HCT116 (cell line): ENCODE measurements around the gene XDH. TPM values are rescaled to one million over a fixed set of nuclear protein-coding genes. Genes with fewer than 3 reads are reported as not detected.

ENCODE experiments used
- ATAC-seq: fragments of 200-7000 bp; cut with Tn5 transposase; 2 replicates; pipeline ENCODE4 v1.9.1; 2020; ENCODE audit warnings: mild to moderate bottlenecking, moderate library complexity
- BruUV-seq: library from RNA; stranded (reverse); fragments of 400-500 nt; replicated peaks from 2 replicates; lab custom pipeline; 2021; lab: Mats Ljungman, UMichigan
- CTCF ChIA-PET: fragments of 300-600 bp; sonication (Branson Sonifier 250); formaldehyde crosslinking; loops from one replicate; lab custom pipeline; 2021; ENCODE audit warnings: antibody characterized with exemption; lab: Charles Lee
- POLR2A ChIA-PET: fragments of 300-600, 350-600 bp; sonication (Branson Sonifier 250); formaldehyde crosslinking; loops from one replicate; lab custom pipeline; 2021; ENCODE audit warnings: antibody characterized with exemption; lab: Charles Lee
- RAD21 ChIA-PET, 2 experiments: fragments of 300-600 bp; sonication (Branson Sonifier 250); formaldehyde crosslinking; loops; one replicate each; lab custom pipeline; 2023; ENCODE audit warnings: low total read pairs in 2 of 2; ENCODE audit not compliant: uncharacterized antibody in 2 of 2, unreplicated experiment in 2 of 2, low non-redundant PET in 1 of 2; lab: Charles Lee
- DNase-seq: peaks from one replicate; pipeline ENCODE4 v3.0.0-alpha.2; 2010; ENCODE audit warnings: low read depth, low spot score
- H2AFZ ChIP-seq: fragments of 200-600 bp; shearing (Covaris generic), sonication (generic); 2 replicates; pipeline ENCODE4 v1.6.1; 2017; ENCODE audit warnings: low read depth, mixed run types, mixed read lengths, antibody characterized with exemption, low read length; ENCODE audit not compliant: poor library complexity, severe bottlenecking
- H3K27ac ChIP-seq: 2 replicates; pipeline ENCODE4 v1.5.1; 2012; ENCODE audit warnings: low read depth, low read length
- H3K27me3 ChIP-seq: fragments of 200-600 bp; sonication (generic); 2 replicates; pipeline ENCODE4 v1.6.1; 2016; ENCODE audit warnings: mixed run types, low read length, mixed read lengths; ENCODE audit not compliant: insufficient read depth
- H3K36me3 ChIP-seq, 2 experiments: fragments of 200-500 bp in 1 of 2; fragments of 200-600 bp in 1 of 2; sonication (Bioruptor generic) in 1 of 2; sonication (generic) in 1 of 2; 2 replicates each; pipeline versions ENCODE4 v1.5.1 to v1.6.1; 2014 to 2016; ENCODE audit warnings: low read length in 2 of 2, inconsistent platforms in 1 of 2, mixed read lengths in 1 of 2, mixed run types in 1 of 2; ENCODE audit not compliant: insufficient read depth in 2 of 2, control insufficient read depth in 1 of 2
- H3K4me1 ChIP-seq, 2 experiments: fragments of 200-600 bp in 1 of 2; sonication (generic) in 1 of 2; 2 replicates each; pipeline versions ENCODE4 v1.5.1 to v1.6.1; 2012 to 2017; ENCODE audit warnings: low read length in 2 of 2, inconsistent platforms in 1 of 2, mild to moderate bottlenecking in 1 of 2, mixed read lengths in 1 of 2, mixed run types in 1 of 2, moderate library complexity in 1 of 2; ENCODE audit not compliant: insufficient read depth in 2 of 2, control insufficient read depth in 1 of 2
- H3K4me2 ChIP-seq: fragments of 200-600 bp; sonication (generic); 2 replicates; pipeline ENCODE4 v1.6.1; 2017; ENCODE audit warnings: mixed run types, low read length, mixed read lengths
- H3K4me3 ChIP-seq, 2 experiments: fragments of 200-600 bp in 1 of 2; sonication (generic) in 1 of 2; replicated peaks in 1 of 2; 2 replicates each; pipeline ENCODE4 v1.5.1; 2011 to 2016; ENCODE audit warnings: low read length in 2 of 2, control low read depth in 1 of 2, low read depth in 1 of 2, mild to moderate bottlenecking in 1 of 2, mixed read lengths in 1 of 2, mixed run types in 1 of 2
- H3K79me2 ChIP-seq: fragments of 200-600 bp; sonication (generic); 2 replicates; pipeline ENCODE4 v1.6.1; 2017; ENCODE audit warnings: mild to moderate bottlenecking, mixed run types, low read length, moderate library complexity, mixed read lengths; ENCODE audit not compliant: insufficient read depth
- H3K9ac ChIP-seq: fragments of 200-600 bp; sonication (generic); 2 replicates; pipeline ENCODE4 v1.6.1; 2016; ENCODE audit warnings: low read length, mixed read lengths
- H3K9me2 ChIP-seq: fragments of 200-600 bp; sonication (generic), shearing (Covaris generic); 2 replicates; pipeline ENCODE4 v1.6.1; 2017; ENCODE audit warnings: mixed run types, mild to moderate bottlenecking, moderate library complexity; ENCODE audit not compliant: insufficient read depth
- H3K9me3 ChIP-seq, 2 experiments: fragments of 200-500 bp in 1 of 2; fragments of 200-600 bp in 1 of 2; sonication (Bioruptor generic) in 1 of 2; sonication (generic) in 1 of 2; 2 replicates each; pipeline ENCODE4 v1.6.1; 2014 to 2017; ENCODE audit warnings: low read length in 2 of 2, mixed read lengths in 2 of 2, inconsistent platforms in 1 of 2, low read depth in 1 of 2, mild to moderate bottlenecking in 1 of 2, mixed run types in 1 of 2, moderate library complexity in 1 of 2; ENCODE audit not compliant: control insufficient read depth in 1 of 2, insufficient read depth in 1 of 2
- H4K20me1 ChIP-seq: fragments of 200-600 bp; sonication (generic), shearing (Covaris generic); 2 replicates; pipeline ENCODE4 v1.6.1; 2017; ENCODE audit warnings: mixed run types, mild to moderate bottlenecking, moderate library complexity; ENCODE audit not compliant: insufficient read depth
- EGR1 ChIP-seq: IDR thresholded peaks from 2 replicates; pipeline ENCODE4 v1.6.1; 2012; ENCODE audit warnings: low read depth
- EZH2 ChIP-seq: fragments of 200-600 bp; sonication (generic); IDR thresholded peaks from 2 replicates; pipeline ENCODE4 v1.6.1; 2017; ENCODE audit warnings: antibody characterized with exemption, mixed run types
- FOSL1 ChIP-seq: IDR thresholded peaks from 2 replicates; pipeline ENCODE4 v1.6.1; 2012; ENCODE audit warnings: low read depth
- POLR2AphosphoS5 ChIP-seq: IDR thresholded peaks from 2 replicates; pipeline ENCODE4 v1.6.1; 2011; ENCODE audit warnings: mild to moderate bottlenecking, low read depth, low read length, moderate library complexity
- RAD21 ChIP-seq: IDR thresholded peaks from 2 replicates; pipeline ENCODE4 v1.6.1; 2012; ENCODE audit warnings: low read depth, mild to moderate bottlenecking
- YY1 ChIP-seq: IDR thresholded peaks from 2 replicates; pipeline ENCODE4 v1.6.1; 2011; ENCODE audit warnings: low read length, low read depth, moderate library complexity, mild to moderate bottlenecking; ENCODE audit not compliant: insufficient replicate concordance; ENCODE audit errors: extremely low read depth
- ZFX ChIP-seq: fragments of 450-650 bp; IDR thresholded peaks from 2 replicates; pipeline ENCODE4 v1.6.1; 2017
- intact Hi-C: fragments of 100-400 bp; cut with micrococcal nuclease; formaldehyde crosslinking; loops from 2 replicates; pipeline ENCODE4 v1.10.0; 2022
- total RNA-seq: library from RNA; stranded (reverse); gene quantifications from one replicate; pipeline ENCODE4 v1.2.1, GENCODE V29; 2021; ENCODE audit not compliant: unreplicated experiment
- TF ChIP-seq, protein P1 (sequence below): IDR thresholded peaks from 2 replicates; pipeline ENCODE4 v1.6.1; 2012; ENCODE audit warnings: low read depth
- TF ChIP-seq, protein P2 (sequence below), 3 experiments: fragments of 200-600 bp in 1 of 3; sonication (generic) in 1 of 3; IDR thresholded peaks in 2 of 3; conservative IDR thresholded peaks in 1 of 3; 2 replicates each; pipeline ENCODE4 v1.5.1; 2012 to 2017; ENCODE audit warnings: low read depth in 2 of 3, low read length in 2 of 3, antibody characterized with exemption in 1 of 3, borderline replicate concordance in 1 of 3, control low read depth in 1 of 3, mild to moderate bottlenecking in 1 of 3, mixed read lengths in 1 of 3, mixed run types in 1 of 3, moderate library complexity in 1 of 3; ENCODE audit not compliant: insufficient read depth in 1 of 3

XDH gene
- total RNA-seq, 1 experiment from 2014 or later, result 0.15 TPM

DNA sequence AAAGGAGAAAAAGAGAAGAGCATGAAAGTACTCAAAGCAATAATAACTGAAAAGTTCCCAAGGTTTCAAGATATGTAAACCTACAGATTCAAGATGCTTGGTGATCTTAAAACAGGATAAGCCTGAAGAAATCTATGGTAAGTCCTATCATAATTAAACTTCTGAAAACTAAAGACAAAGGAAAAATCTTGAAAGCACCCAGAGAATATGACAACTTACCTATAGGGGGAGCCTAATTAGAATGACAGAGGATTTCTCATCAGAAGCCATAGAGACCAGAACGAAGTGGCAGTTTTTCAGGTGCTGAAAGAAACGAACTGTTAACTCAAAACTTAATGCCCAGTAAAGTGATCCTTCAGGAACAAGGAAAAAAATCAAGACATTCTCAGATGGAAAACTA lies 59.7 kb downstream of the XDH start:
- POLR2A ChIA-PET, result no interaction called here

DNA sequence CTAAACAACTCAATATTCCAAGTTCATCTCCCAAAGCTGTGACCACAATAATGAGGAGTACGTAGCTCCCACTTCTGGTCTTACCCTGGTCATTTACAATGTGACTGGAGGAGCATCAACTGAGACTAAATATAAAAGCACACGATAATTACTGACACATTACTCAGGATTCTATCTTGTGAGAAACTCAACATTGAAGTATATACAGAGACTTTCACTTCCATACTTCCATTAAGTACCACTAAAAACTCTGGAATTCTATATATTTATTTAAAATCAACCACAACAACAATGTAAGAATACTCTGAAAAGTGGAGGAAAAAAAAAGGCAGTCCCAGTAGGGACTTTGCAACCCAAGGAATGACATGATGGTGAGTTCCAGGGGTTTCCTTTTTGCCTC lies 61.4 kb downstream of the XDH start:
- Histone ChIP-seq H3K4me3 (no peak overlapping the region), H3K9me2 (no peaks in the 10 kb centered on the region), H3K27ac (no peak overlapping the region), H3K27me3 (peaks cover 15% of the 10 kb centered on the region; the same call in 1 of the 2 replicates), H3K36me3 (no peaks in the 10 kb centered on the region), H2AFZ (no peak overlapping the region), H3K9me3 (no peaks in the 10 kb centered on the region), H4K20me1 (no peaks in the 10 kb centered on the region), H3K9ac (no peak overlapping the region), H3K4me2 (no peak overlapping the region), H3K4me1 (no peaks in the 10 kb centered on the region), H3K79me2 (no peaks in the 10 kb centered on the region)
- TF ChIP-seq POLR2AphosphoS5 (no peak), ZFX (no peak), FOSL1 (no peak), EZH2 (no peak), YY1 (no peak), EGR1 (no peak)
- TF ChIP-seq, protein P1, sequence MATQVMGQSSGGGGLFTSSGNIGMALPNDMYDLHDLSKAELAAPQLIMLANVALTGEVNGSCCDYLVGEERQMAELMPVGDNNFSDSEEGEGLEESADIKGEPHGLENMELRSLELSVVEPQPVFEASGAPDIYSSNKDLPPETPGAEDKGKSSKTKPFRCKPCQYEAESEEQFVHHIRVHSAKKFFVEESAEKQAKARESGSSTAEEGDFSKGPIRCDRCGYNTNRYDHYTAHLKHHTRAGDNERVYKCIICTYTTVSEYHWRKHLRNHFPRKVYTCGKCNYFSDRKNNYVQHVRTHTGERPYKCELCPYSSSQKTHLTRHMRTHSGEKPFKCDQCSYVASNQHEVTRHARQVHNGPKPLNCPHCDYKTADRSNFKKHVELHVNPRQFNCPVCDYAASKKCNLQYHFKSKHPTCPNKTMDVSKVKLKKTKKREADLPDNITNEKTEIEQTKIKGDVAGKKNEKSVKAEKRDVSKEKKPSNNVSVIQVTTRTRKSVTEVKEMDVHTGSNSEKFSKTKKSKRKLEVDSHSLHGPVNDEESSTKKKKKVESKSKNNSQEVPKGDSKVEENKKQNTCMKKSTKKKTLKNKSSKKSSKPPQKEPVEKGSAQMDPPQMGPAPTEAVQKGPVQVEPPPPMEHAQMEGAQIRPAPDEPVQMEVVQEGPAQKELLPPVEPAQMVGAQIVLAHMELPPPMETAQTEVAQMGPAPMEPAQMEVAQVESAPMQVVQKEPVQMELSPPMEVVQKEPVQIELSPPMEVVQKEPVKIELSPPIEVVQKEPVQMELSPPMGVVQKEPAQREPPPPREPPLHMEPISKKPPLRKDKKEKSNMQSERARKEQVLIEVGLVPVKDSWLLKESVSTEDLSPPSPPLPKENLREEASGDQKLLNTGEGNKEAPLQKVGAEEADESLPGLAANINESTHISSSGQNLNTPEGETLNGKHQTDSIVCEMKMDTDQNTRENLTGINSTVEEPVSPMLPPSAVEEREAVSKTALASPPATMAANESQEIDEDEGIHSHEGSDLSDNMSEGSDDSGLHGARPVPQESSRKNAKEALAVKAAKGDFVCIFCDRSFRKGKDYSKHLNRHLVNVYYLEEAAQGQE, result no peak
- POLR2A ChIA-PET, result no interaction called here
- intact Hi-C loops, result no loop called here
- BruUV-seq, result no TSS peak
- CTCF ChIA-PET, result no interaction called here
- RAD21 ChIA-PET, result interaction anchor here in 1 of 2 experiments (0.7 kb wide), 1 partner anchor 926 kb away, joined by 3 read pairs; no protein-coding TSS in a partner anchor
- DNase-seq (no peak), ATAC-seq (no peak)

More for the DNA sequence above, 59.7 kb downstream of the XDH start:
- 0 out of 2 replicates have a peak overlapping the region, but pooled peaks have one; percentile 19 for H3K4me2 ChIP-seq
- ChIA-PET RAD21 (no interaction called here), CTCF (no interaction called here)
- H3K9ac ChIP-seq, result no peak overlapping the region
- H3K79me2 ChIP-seq, result no peaks in the 10 kb centered on the region
- TF ChIP-seq RAD21 (peak; percentile 30), YY1 (no peak)
- TF ChIP-seq, protein P2, sequence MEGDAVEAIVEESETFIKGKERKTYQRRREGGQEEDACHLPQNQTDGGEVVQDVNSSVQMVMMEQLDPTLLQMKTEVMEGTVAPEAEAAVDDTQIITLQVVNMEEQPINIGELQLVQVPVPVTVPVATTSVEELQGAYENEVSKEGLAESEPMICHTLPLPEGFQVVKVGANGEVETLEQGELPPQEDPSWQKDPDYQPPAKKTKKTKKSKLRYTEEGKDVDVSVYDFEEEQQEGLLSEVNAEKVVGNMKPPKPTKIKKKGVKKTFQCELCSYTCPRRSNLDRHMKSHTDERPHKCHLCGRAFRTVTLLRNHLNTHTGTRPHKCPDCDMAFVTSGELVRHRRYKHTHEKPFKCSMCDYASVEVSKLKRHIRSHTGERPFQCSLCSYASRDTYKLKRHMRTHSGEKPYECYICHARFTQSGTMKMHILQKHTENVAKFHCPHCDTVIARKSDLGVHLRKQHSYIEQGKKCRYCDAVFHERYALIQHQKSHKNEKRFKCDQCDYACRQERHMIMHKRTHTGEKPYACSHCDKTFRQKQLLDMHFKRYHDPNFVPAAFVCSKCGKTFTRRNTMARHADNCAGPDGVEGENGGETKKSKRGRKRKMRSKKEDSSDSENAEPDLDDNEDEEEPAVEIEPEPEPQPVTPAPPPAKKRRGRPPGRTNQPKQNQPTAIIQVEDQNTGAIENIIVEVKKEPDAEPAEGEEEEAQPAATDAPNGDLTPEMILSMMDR (IDR thresholded peaks at IDR 0.05 in 2 of 3, conservative IDR thresholded peaks at IDR 0.05 in 1 of 3; ENCODE audit: borderline replicate concordance in 1 of 3, insufficient read depth in 1 of 3, low read depth in 2 of 3, low read length in 2 of 3), result peak; percentile 37 to 54 (median 50); a peak in 5 of 6 replicates
- H3K36me3 ChIP-seq, result no peaks in the 10 kb centered on the region
- H3K4me3 ChIP-seq, result no peak overlapping the region
- no peaks in the 10 kb centered on the region for H3K9me2 ChIP-seq
- no peaks in the 10 kb centered on the region for H3K4me1 ChIP-seq
- intact Hi-C loops, result no loop called here
- DNase-seq (peak; percentile 21), ATAC-seq (peak; percentile 53; the same call in 1 of the 2 replicates)
- no TSS peak for BruUV-seq
- no peak overlapping the region for H3K27ac ChIP-seq
- no peaks in the 10 kb centered on the region for H4K20me1 ChIP-seq
- H3K27me3 ChIP-seq, result peaks cover 15% of the 10 kb centered on the region; the same call in 1 of the 2 replicates
- H3K9me3 ChIP-seq, result no peaks in the 10 kb centered on the region
- no peak overlapping the region for H2AFZ ChIP-seq
